GM23248 (cell line): ENCODE data around the gene CTNNA3. TPM values are rescaled to one million over a fixed set of nuclear protein-coding genes. Genes with fewer than 3 reads are reported as not detected.

Experiments used
- DNase-seq: peaks from one replicate; pipeline ENCODE4 v3.0.0-alpha.2; 2015
- H2AFZ ChIP-seq: fragments of 200-600 bp; sonication (generic); 2 replicates; pipeline ENCODE4 v1.6.1; 2016; ENCODE audit warnings: antibody characterized with exemption
- H3F3A ChIP-seq: fragments of 200-600 bp; sonication (generic); 2 replicates; pipeline ENCODE4 v1.6.1; 2016; ENCODE audit warnings: mild to moderate bottlenecking, antibody characterized with exemption, mixed run types; ENCODE audit not compliant: insufficient read depth
- H3K27ac ChIP-seq: fragments of 200-600 bp; sonication (generic); 2 replicates; pipeline ENCODE4 v1.5.1; 2016; ENCODE audit warnings: mild to moderate bottlenecking
- H3K27me3 ChIP-seq: fragments of 200-600 bp; sonication (generic); replicated peaks from 2 replicates; pipeline ENCODE4 v1.6.1; 2016; ENCODE audit warnings: mild to moderate bottlenecking; ENCODE audit not compliant: insufficient read depth
- H3K36me3 ChIP-seq: fragments of 200-600 bp; sonication (generic); 2 replicates; pipeline ENCODE4 v1.6.1; 2016; ENCODE audit warnings: low read depth, mild to moderate bottlenecking
- H3K4me1 ChIP-seq: fragments of 200-600 bp; sonication (generic); 2 replicates; pipeline ENCODE4 v1.6.1; 2016; ENCODE audit warnings: mild to moderate bottlenecking; ENCODE audit not compliant: insufficient read depth
- H3K4me2 ChIP-seq: fragments of 200-600 bp; sonication (generic); one replicate; pipeline ENCODE4 v1.6.1; 2016; ENCODE audit warnings: mild to moderate bottlenecking; ENCODE audit not compliant: unreplicated experiment
- H3K4me3 ChIP-seq: fragments of 200-600 bp; sonication (generic); 2 replicates; pipeline ENCODE4 v1.5.1; 2016; ENCODE audit warnings: mild to moderate bottlenecking
- H3K79me2 ChIP-seq: fragments of 200-600 bp; sonication (generic); 2 replicates; pipeline ENCODE4 v1.6.1; 2016; ENCODE audit warnings: mild to moderate bottlenecking; ENCODE audit not compliant: insufficient read depth
- H3K9ac ChIP-seq: fragments of 200-600 bp; sonication (generic); 2 replicates; pipeline ENCODE4 v1.6.1; 2016; ENCODE audit warnings: mild to moderate bottlenecking
- H3K9me2 ChIP-seq: fragments of 200-600 bp; sonication (generic); 2 replicates; pipeline ENCODE4 v1.6.1; 2016; ENCODE audit warnings: mixed run types, mild to moderate bottlenecking, moderate library complexity; ENCODE audit not compliant: insufficient read depth
- H3K9me3 ChIP-seq: fragments of 200-600 bp; sonication (generic); one replicate; pipeline ENCODE4 v1.6.1; 2017; ENCODE audit warnings: low read depth
- H4K20me1 ChIP-seq: fragments of 200-600 bp; sonication (generic); 2 replicates; pipeline ENCODE4 v1.6.0; 2016; ENCODE audit not compliant: insufficient read depth
- EZH2 ChIP-seq: fragments of 200-600 bp; sonication (generic); IDR thresholded peaks from 2 replicates; pipeline ENCODE4 v1.6.1; 2018; ENCODE audit warnings: antibody characterized with exemption, mild to moderate bottlenecking; ENCODE audit not compliant: insufficient read depth, poor library complexity, severe bottlenecking
- EZH2phosphoT487 ChIP-seq: fragments of 200-600 bp; sonication (generic); IDR thresholded peaks from 2 replicates; pipeline ENCODE4 v1.6.1; 2018; ENCODE audit warnings: antibody characterized with exemption, moderate library complexity, mild to moderate bottlenecking, low read depth; ENCODE audit not compliant: insufficient read depth
- WGBS, 2 experiments: methylation state at CpG; one replicate each; pipeline ENCODE4 v1.1.6; 2015 to 2017; ENCODE audit warnings: low lambda C conversion rate in 2 of 2, low coverage in 1 of 2; ENCODE audit errors: missing lambda C conversion rate in 2 of 2; 5-methylcytosine and 5-hydroxymethylcytosine counted together
- in situ Hi-C: fragments of 300-500 bp; cut with MboI; formaldehyde crosslinking; loops from 2 replicates; pipeline ENCODE4 v1.15.0; 2020
- polyA plus RNA-seq: library from polyadenylated mRNA; unstranded; fragments of >200 nt; fragmentation: Nextera tagmentation; extraction: Ambion mirVana; gene quantifications from 2 replicates; pipeline ENCODE4 v1.2.1, GENCODE V29; 2016
- total RNA-seq: library from RNA; depleted of rRNA; stranded (reverse); fragments of >200 nt; shearing (Covaris generic); gene quantifications from 2 replicates; pipeline ENCODE4 v1.2.3, GENCODE V29; 2014

CTNNA3 gene
- total and polyA plus RNA-seq, 2 experiments from 2014 or later: not detected

DNA sequence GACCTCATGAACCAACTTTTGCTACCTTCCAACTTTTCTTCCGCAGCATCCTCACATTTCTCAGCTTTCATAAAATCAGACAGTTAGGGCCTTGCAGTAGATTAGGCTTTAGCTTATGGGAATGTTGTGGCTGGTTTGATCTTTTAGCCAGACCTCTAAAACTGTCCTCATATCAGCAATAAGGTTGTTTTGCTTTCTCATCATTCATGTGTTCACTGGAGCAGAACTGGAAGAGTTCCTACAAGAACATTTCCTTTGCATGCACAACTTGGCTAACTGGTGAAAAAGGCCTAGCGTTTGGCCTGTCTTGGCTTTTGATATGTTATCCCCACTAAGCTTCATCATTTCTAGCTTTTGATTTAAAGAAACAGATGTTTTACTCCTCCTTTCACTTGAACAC, 900.1 kb downstream of the CTNNA3 start:
- TF ChIP-seq EZH2phosphoT487 (no peak), EZH2 (no peak)
- WGBS, 2 experiments: 57 to 60% methylated on average over 2 of the region's 2 CpGs
- no peaks in the 10 kb centered on the region for H3K4me1 ChIP-seq
- H3K79me2 ChIP-seq: no peaks in the 10 kb centered on the region
- no peaks in the 10 kb centered on the region for H4K20me1 ChIP-seq
- no peak for DNase-seq
- no peak overlapping the region for H3K4me3 ChIP-seq
- H3K4me2 ChIP-seq: no peak overlapping the region
- in situ Hi-C loops: no loop called here
- H3K9me3 ChIP-seq: peaks cover 5% of the 10 kb centered on the region
- H3K36me3 ChIP-seq: no peaks in the 10 kb centered on the region
- H3K9ac ChIP-seq: no peak overlapping the region
- no peak overlapping the region for H2AFZ ChIP-seq
- H3K9me2 ChIP-seq: no peaks in the 10 kb centered on the region
- no peak overlapping the region for H3K27ac ChIP-seq
- no peaks in the 10 kb centered on the region for H3K27me3 ChIP-seq
- no peaks in the 10 kb centered on the region for H3F3A ChIP-seq

DNA sequence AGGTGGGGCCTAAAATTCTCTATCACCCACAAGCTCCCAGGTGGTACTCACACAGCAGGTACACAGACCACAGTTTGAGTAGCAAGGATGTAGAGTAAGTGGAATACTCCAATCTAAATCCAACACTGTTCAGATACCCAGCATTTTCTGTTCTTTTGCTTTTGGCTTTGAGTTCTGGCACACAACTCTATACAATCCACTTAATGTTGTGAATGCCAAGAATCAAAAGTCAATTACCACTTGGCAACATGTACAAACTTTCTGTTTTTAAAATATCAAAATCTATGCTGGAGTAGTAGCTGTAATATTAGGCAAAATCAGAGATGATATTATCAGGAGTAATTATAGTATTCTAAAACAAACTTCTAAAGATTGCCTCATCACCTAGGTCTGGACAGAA, 903.6 kb downstream of the CTNNA3 start:
- Histone ChIP-seq H3K4me3 (no peak overlapping the region), H2AFZ (no peak overlapping the region), H3K4me2 (no peak overlapping the region), H3K9ac (no peak overlapping the region), H3K27ac (no peak overlapping the region), H3K4me1 (no peaks in the 10 kb centered on the region), H3K79me2 (no peaks in the 10 kb centered on the region), H4K20me1 (no peaks in the 10 kb centered on the region), H3K36me3 (no peaks in the 10 kb centered on the region), H3K9me2 (no peaks in the 10 kb centered on the region), H3K9me3 (peaks cover 5% of the 10 kb centered on the region), H3F3A (no peaks in the 10 kb centered on the region), H3K27me3 (no peaks in the 10 kb centered on the region)
- TF ChIP-seq EZH2phosphoT487 (no peak), EZH2 (no peak)
- DNase-seq: no peak
- in situ Hi-C loops: no loop called here

DNA sequence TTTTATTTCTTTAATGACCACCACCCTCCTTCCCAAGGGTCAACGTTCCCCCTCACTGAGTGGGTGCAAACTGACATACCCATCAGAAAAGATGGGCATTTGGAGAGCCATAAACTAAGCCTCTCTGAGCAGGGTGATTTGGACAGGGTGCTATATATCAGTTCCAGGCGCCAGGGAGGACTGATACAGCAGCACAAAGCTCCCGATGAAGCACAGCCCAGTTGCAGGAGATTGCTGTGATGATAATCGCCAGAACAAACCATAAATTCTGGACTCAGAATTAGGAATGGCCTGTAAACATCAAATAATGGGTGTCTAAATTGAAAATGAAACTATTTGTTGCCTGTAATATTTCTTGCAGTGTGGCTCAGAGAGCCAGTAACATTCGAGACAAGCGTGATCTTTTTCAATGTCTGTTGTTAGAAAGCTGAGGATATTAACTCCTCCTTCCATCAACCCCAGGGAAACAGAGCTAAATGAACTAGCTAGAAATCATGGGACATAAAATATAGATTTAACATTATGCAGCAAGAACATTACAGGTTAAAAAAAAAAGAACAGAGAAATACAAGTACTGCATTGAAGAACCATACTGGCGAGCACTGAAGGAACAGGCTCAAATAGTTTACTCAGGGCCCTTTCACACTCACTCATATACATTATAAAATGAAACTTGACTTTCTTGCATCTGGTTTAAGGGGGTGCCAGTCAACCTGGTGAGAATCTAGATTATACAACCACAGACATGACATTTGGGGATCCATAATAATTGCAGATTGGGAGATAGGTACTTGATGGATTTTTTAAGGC, 907.6 kb downstream of the CTNNA3 start:
- H3K9me3 ChIP-seq: no peaks in the 10 kb centered on the region
- H4K20me1 ChIP-seq: no peaks in the 10 kb centered on the region
- 10 to 16% methylated on average over 7 of the region's 7 CpGs for WGBS, 2 experiments
- H3K4me2 ChIP-seq: no peak overlapping the region
- H3K4me1 ChIP-seq: no peaks in the 10 kb centered on the region
- H3K9me2 ChIP-seq: no peaks in the 10 kb centered on the region
- no peaks in the 10 kb centered on the region for H3K36me3 ChIP-seq
- H3K9ac ChIP-seq: no peak overlapping the region
- in situ Hi-C loops: no loop called here
- H3K27ac ChIP-seq: no peak overlapping the region
- H3F3A ChIP-seq: no peaks in the 10 kb centered on the region
- DNase-seq: no peak
- no peaks in the 10 kb centered on the region for H3K79me2 ChIP-seq
- H3K27me3 ChIP-seq: no peaks in the 10 kb centered on the region
- no peak overlapping the region for H3K4me3 ChIP-seq
- no peak overlapping the region for H2AFZ ChIP-seq
- TF ChIP-seq EZH2phosphoT487 (no peak), EZH2 (no peak)

DNA sequence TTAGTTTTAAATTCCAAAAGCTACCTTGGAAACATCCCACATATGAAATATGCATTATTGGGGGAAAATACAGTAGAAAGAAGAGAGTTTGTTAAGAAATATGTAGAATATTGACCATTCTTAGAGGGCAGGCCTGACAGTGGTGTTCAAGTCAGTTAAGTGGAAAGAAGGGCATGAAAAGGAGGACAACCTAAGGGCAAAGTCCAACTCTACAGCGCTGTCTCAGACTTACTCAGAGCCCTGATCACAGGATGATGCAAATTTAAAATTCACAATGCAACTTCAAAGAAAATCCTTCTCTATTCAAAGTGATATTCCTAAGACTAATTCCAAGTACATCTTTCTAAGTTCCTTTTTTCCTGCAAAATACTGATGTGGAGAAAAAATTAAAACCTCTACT, 909.3 kb downstream of the CTNNA3 start:
- Histone ChIP-seq H3K4me3 (no peak overlapping the region), H3K27ac (no peak overlapping the region), H3K4me1 (no peaks in the 10 kb centered on the region), H3K9me3 (no peaks in the 10 kb centered on the region), H3K4me2 (no peak overlapping the region), H3K9ac (no peak overlapping the region), H3K27me3 (no peaks in the 10 kb centered on the region), H3F3A (no peaks in the 10 kb centered on the region), H2AFZ (no peak overlapping the region), H3K36me3 (no peaks in the 10 kb centered on the region), H4K20me1 (no peaks in the 10 kb centered on the region), H3K9me2 (no peaks in the 10 kb centered on the region), H3K79me2 (no peaks in the 10 kb centered on the region)
- WGBS, 2 experiments: 47 to 61% methylated on average over 1 of the region's 1 CpG
- TF ChIP-seq EZH2: no peak
- no peak for TF ChIP-seq EZH2phosphoT487
- in situ Hi-C loops: no loop called here
- DNase-seq: no peak

DNA sequence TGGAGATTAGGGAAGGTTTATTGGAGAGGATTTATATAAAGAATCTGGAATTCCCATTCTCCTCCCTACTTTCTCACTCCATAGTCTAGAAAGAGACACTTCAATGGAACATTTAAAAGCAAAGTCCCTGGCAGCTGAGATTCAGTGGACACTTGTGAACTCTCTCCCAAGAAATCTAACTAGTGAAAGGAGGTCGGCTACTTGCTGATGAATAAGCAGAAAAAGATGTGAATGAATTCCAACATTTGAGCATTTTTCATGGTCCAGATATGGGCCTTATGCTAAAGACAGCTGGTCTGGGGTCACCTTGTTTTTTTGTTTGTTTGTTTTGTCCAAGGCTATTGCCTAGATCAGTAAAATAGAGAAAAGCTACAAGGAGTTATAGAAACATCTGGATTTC, 911.2 kb downstream of the CTNNA3 start:
- no peak overlapping the region for H3K4me2 ChIP-seq
- H3F3A ChIP-seq: no peaks in the 10 kb centered on the region
- no peaks in the 10 kb centered on the region for H3K36me3 ChIP-seq
- H4K20me1 ChIP-seq: no peaks in the 10 kb centered on the region
- TF ChIP-seq EZH2: no peak
- no peak for TF ChIP-seq EZH2phosphoT487
- H3K4me1 ChIP-seq: no peaks in the 10 kb centered on the region
- no peaks in the 10 kb centered on the region for H3K27me3 ChIP-seq
- H3K79me2 ChIP-seq: no peaks in the 10 kb centered on the region
- no peak overlapping the region for H3K27ac ChIP-seq
- H3K4me3 ChIP-seq: no peak overlapping the region
- no peak overlapping the region for H2AFZ ChIP-seq
- in situ Hi-C loops: no loop called here
- no peak for DNase-seq
- no peaks in the 10 kb centered on the region for H3K9me2 ChIP-seq
- 0% methylated on average over 1 of the region's 1 CpG for WGBS, 2 experiments
- H3K9ac ChIP-seq: no peak overlapping the region
- no peaks in the 10 kb centered on the region for H3K9me3 ChIP-seq
